Cardiac septum (tissue), 1 donor: Measurements from ENCODE around the gene REEP6. TPM values are rescaled to one million over a fixed set of nuclear protein-coding genes. Genes with fewer than 3 reads are reported as not detected.

Source experiments
- DNase-seq: peaks from one replicate; pipeline ENCODE4 v3.0.0-alpha.2; 2020; ENCODE audit warnings: low spot score
- intact Hi-C: fragments of 100-400 bp; cut with DNase I; formaldehyde crosslinking; loops from one replicate; pipeline ENCODE4 v1.14.0; 2022
- total RNA-seq: library from RNA; stranded (reverse); fragmentation: NEBNext Ultra II Directional; extraction: Animal tissue kit (Norgen Biotek cat#: 25700); gene quantifications from one replicate; pipeline ENCODE4 v1.2.1, GENCODE V29; 2021
- donor health status: DM: no; HTN: no; CAD: no.

REEP6 gene
- total RNA-seq, 1 donor from 2014 or later, result 3.3 TPM

DNA sequence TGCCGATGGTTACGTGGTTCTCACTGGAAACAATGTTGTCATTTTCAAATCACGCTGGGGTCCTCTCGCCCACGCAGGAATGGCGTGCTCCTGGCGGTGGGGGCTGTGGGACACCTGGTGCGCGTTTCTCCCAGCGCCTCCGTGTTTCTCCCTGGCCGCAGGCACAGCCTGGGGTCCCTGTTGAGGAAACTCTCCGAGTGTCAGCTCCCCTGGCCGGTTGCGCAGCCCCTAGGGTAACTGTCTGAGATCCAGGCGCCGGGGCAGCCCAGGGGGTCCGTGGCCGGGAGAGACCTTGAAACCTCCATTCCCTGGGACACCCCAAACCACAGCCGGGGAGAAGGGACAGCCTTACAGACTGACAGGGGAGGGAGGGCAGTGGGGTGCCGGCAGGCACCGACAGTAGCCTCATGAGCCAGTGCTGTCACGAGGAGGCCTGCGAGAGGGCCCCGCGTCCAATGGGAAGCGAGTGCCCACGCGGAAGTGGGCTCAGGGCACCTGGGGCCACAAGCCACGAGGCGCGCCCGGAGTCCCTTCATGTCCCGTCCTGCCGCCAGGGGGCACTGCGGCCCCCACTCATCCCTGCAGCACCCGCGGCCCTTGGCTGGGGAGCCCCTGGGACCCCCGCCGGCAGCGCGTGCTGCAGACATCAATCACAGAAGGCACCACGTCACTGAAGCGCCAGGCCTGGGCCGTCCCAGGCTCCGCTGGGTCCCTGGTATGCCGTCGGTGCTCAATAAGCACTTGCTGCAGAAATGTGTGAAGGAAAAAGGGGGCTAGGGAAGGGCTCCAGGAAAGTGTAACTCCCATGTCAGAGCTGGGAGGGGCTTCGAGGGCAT lies 12.3 kb downstream of the REEP6 start:
- no peak for DNase-seq
- intact Hi-C loops, result no loop called here

DNA sequence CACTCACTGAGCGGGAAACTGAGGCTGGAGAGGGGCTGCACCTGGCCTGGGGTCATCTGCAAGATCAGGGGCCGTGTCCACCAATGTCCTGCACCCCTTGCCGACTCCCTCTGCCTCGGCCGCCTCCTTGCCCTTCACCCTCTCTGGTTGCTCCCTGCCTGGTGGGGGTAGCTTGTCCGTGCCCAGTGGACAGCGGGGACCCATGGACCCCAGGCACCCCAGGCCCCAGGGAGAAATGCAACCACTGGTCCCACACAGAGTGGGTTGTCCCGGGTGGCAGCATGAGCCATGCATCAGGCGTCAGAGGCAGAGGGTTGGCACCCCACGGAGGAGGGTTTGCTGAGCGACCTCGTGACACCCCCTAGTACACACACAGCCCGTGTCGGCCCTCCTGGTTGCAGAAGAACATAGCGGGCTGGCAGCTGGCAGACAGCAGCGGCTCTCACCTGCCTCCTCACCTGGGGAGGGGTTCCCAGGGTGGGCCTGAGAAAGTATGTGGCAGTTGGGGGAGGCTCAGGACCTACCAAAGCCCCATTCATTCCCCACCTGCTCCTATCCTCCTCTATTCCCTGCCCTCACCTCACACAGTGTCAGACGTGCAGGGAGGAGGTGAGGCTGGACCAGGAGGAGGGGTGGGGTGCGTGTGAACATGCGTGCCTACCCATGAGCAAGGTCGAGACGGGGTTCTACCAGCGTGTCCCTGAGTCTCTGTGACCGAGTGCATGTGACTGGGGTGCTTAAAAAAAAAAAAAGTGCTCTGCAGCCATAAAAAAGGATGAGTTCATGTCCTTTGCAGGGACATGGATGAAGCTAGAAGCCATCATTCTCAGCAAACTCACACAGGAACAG lies 13.2 kb downstream of the REEP6 start:
- intact Hi-C loops, result no loop called here
- no peak for DNase-seq

GRCh38 chr19:1505012-1505411 lies 14.0 kb downstream of the REEP6 start:
- intact Hi-C loops, result no loop called here

DNA sequence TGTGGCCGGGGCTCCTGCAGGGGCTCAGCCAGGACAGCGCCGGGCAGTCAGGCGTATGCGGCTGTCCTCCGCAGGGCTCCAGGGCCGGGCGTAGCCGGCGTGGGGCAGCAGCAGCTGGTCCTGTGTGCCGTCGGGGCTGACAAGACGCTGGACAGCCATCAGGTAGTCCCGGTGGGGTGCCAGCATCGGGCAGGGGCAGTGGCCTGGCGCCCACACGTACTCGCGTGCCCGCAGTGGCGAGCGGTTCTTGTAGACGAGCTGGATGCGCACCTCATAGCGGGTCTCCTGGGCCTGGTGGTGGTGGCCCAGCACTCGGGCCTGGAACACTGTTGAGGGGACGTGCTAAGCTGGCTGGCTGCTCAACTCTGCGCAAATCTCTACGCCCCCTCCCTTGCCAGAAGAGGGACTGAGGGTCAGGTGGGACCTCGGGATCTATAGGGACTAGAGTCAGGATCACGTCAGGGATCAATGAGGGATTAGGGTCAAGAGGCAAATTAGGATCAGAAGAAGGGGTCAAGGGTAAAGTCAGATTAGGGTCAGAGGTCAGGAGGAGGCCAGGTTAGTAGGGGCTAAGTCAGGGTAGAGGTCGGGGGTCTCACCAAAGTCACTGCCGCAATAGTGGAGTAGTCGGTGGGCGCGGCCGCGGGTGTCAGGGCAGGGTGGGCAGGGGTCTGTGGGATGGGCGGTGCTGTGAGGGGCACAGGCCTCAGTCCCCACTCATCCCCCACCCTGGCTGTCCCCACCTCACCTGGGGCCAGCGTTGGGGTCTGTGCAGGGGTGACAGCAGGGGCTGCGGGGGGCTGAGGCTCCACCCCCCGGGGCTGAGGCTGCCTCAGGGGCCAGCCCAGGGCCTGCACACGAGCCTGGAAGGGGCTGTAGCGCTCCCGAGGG lies 15.3 kb downstream of the REEP6 start:
- no peak for DNase-seq
- intact Hi-C loops, result no loop called here

More at GRCh38 chr19:1505012-1505411, 14.0 kb downstream of the REEP6 start:
- no peak for DNase-seq

GRCh38 chr19:1507192-1507660 lies 16.2 kb downstream of the REEP6 start:
- intact Hi-C loops, result no loop called here
- DNase-seq, result no peak

GRCh38 chr19:1507763-1508506 lies 17.0 kb downstream of the REEP6 start:
- intact Hi-C loops, result no loop called here
- DNase-seq, result peak; percentile 94

DNA sequence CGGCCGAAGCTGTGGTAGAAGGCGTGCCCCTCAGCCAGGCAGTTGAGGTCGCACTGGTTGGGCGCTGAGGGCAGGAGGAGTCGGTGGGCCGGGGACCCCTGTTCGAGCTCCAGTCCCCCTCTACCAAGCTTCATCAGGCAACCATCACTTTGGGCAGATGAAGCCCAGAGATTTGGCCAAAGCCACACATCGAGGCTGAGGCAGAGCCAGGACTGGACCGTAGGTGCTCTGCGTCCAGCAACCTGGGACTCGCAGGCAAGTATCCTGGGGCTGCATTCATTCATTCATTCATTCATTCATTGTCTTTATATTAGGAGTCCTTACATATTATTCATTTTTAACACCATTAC lies 17.5 kb downstream of the REEP6 start:
- intact Hi-C loops, result no loop called here
- no peak for DNase-seq

DNA sequence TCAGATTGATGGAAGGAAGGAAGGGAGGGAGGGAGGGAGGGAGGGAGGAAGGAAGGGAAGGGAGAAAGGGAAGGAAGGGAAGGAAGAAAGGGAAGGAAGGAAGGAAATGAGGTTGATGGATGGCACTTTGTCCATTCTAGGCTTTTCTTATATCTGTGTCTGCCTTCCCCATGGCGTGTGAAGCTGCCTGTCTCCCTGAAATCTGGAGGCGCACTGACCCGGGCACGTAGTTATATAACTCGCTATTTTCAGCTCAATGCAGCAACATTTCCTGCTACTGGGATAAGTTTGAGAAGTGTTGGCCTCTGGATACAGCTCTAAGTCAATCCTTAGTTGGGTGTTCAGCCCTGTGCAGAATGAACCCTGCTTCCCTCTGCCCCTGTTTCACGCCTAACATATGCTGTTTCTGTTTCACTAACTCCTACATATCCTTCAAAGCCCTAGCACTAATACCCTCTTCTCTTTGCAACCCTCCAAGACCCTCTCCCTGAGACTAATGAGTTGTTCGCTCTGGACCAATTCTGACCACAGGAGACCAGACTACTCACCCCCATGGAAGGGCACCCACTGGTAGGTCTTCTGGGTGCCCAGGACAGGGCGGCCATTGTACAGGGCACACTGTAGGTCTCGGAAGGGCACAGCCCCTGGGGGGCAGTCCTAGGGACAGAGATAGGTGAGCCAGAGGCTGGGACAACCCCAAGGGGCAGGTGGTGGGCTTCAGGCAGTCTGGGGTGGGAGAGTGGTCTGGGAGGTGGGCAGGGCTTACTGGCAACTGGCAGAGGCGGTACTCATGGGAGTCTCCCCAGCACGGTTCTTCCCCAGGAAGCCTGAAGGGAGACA lies 18.8 kb downstream of the REEP6 start:
- intact Hi-C loops, result no loop called here
- no peak for DNase-seq

DNA sequence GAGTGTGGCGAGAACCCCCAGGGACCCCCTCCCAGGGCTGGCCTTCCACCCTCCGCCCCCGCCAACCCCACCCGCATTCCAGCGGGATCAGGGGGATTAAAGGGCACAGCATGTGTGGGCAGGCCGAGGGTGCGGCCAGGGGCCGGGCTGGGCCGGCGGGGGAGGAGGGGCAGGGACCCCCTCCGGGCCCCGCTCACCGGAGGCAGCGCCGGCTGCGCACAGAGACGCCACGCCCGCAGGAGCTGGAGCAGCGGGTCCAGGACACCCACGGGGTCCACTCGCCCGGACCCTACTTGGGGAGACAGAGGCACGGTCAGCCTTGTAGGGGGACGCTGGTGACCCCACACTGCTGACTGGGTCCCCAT lies 19.4 kb downstream of the REEP6 start:
- intact Hi-C loops, result no loop called here
- DNase-seq, result no peak

DNA sequence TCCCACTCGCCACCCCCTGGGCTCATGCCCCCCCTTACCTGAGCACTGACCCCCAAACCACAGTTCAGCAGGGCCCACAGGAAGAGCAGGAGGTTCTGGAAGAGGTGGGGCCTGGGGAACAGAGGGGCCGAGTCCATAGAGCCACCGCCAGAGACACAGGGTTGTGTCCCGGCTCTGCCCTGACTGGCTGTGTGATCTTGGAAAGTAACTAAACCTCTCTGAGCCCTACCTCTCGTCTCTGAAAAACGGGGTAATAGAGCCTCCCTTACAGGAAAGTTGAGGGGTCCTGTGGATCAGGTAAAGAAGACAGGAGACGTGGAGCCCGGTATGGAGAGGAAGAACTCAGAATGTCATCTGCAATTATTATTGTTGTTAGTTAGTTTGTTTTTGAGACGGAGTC lies 19.8 kb downstream of the REEP6 start:
- intact Hi-C loops, result no loop called here

DNA sequence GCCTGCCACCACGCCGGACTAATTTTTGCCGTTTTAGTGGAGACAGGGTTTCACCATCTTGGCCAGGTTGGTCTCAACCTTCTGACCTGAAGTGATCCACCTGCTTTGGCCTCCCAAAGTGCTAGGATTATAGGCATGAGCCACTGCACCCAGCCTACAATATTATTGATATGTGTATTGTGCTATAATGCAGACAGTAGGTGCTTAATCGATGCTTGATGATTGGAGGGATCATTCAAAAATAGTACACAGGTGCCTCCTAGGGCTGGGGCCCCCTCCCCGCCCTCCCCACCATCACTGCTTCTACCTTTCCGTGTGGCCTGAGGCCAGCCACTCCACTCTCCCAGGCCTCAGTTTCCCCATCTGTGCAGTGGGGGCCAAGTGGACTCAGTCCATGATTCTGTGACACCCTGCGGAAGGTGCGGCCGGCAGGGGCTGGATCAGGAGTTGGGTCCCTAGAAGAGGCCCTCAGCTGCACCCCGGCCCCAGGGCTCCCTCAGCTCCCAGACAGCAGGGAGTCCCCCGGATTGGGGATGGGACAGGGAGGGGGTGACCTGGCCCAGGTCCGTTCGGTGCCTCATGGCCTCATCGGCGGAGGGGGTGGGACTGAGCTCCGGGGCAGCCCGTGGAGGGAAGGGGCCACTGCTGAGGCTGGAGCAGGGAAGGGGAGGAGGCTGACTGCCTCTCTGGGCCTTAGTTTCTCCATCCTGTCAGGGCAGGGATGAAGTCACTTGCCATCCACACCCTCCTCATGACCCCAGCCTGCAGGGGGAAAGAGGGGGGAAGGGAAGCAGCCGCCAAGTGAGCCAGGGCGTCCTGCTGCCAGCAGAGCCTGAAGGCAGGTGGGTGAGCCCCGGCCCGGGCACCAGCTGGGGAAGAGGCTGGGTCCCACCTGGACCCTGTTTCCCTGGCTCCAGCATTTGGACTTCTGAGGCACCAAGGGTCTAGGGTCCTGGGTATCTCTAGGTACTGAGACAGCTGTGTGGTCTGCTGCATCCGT lies 20.6 kb downstream of the REEP6 start:
- intact Hi-C loops, result no loop called here
- DNase-seq, result no peak

More for the DNA sequence above, 19.8 kb downstream of the REEP6 start:
- DNase-seq, result no peak

DNA sequence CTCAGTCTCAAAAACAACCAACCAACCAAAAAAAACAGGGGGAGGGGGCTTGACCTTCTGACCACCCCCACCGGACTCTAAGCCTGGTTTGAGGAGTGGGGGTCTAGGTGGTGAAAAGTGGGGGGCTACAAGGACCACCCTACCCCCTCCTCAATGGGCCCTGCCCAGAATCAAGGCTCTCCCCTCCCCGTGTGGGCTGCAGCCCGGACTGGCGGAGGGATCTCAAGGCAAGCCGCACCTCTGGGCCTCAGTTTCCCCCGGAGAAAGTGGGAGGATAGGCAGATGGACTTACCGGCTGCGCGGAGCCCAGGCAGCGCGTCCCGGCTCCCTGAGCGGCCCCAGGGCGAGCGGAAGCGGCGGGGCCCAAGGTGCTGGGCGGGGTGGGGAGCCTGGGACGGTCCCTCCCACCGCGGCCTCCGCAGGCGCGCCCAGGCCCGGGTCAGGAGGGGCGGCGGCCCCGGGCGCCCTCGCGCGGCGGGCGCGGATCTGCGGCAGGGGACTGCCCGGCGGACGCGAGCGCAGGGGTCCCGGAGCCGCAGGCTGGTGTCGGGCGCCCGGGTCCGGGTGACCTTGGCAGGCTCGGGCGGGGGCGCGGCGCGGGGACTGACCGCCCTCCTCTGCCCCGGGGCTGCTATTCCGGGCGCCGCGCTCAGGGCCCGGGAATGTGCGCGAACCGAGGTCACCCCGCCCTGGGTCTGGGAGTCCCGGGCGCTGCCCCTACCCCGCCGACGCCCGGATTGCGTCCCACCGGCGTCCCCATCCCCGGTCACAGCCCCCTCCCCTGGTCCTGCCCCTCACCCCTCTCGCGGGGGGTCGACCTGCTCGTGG lies 21.9 kb downstream of the REEP6 start, which contains the start of gene ADAMTSL5:
Gene ADAMTSL5, minus strand, starts transcription at position 349 of the 828 bp plus-strand sequence. CDS start 2,076 bp downstream, outside the sequence.
- intact Hi-C loops, result no loop called here
- peak; percentile 86 for DNase-seq

DNA sequence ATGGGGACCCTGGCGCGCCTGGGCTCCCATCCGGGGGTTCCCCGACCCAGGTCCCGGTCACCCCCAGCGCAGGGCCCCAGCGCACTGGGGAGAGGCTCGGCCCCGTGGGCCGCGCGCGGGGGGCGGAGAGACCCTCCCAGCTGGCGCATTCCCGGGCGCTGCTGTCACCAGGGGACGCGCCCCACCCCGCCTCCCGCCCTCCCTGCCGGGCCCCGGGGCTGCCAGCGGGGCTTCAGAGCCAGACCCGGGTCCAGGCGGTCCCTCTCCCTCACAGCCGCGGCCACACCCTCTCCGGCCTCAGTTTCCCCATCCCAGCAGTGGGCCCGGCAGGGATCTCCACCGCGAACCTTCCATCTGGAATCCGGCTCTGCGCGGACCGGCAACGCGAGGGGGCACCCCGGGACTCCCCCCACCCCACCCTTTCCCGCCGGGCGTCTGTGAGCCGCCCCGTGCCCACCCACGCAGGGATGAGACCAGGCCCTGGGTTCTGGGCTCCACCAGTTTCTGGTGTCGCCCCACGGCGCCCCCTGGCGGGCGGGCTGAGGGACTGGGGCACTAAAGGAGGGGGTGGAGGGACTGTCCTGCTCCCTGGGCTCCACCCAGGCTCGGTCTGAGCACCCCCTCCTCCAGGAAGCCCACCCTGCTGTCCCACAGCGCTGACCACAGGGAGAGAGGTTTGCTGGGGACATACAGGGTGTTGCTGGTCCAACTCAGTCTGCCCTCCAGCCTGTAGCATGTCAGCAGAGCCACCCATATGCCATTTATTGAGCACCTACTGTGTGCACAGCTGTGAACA lies 22.7 kb downstream of the REEP6 start:
- intact Hi-C loops, result no loop called here
- no peak for DNase-seq

- DNase-seq, result no peak
- intact Hi-C loops, result no loop called here
These were observed 23.3 kb downstream of the REEP6 start for GRCh38 chr19:1514295-1514661.

DNA sequence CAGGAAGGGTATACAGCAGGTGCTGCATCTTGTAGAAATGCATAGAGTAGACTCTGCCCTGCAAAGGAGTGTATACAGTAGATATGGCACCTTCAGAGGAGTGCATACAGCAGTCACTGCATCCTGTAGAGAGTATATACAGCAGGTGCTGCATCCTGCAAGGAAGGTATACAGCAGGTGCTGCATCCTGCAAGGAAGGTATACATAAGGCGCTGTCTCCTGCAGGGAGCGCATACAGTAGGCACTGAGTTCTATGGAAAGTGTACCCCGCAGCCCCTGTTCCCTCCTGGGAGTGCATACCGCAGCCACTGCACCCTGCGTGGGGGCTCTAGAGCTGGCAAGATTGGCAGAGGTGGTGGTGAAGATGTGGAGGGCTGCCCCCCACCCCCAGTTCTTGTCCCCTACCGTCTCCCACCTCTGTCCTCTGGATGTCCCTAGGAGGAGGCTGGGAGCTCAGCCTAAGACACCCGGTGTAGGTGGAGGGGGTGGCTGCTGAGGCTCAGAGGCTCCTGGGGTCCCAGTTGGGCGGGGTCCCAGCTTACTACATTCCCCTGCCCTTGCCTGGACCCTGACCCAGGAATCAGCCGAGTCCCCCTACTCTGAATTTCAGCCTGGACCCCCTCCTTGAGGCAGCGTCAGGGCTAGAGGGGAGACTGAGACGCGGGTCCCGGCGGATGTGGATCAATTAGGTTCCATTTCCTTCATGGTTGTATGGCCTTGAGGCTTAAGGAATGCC lies 24.2 kb downstream of the REEP6 start:
- no peak for DNase-seq
- intact Hi-C loops, result no loop called here
